Activated naive CD4-positive, alpha-beta T cell treated with anti-CD3 and anti-CD28 coated beads, Interleukin-2, amount 50 U/mL, for 72 hours (primary cell): ENCODE results near the gene S100A16. TPM values are rescaled to one million over a fixed set of nuclear protein-coding genes. Genes with fewer than 3 reads are reported as not detected.
A peak's percentile ranks its signal among the peaks of the same experiment; 100 is the strongest.
"Not testable (repeated sequence)": the region's sequence is repeated elsewhere in the genome, so short reads cannot be mapped to it uniquely, and the experiment has no call there.

Source experiments
- ATAC-seq, 2 donors: fragments of 150-1000 bp; cut with Tn5 transposase; 2 replicates each; pipeline ENCODE4 v1.10.0; 2021; ENCODE audit warnings: mild to moderate bottlenecking in 2 of 2, moderate library complexity in 2 of 2
- DNase-seq, 2 donors: peaks; one replicate each; pipeline ENCODE4 v3.0.0; 2021 to 2022; ENCODE audit warnings: low spot score in 2 of 2
- H3K27ac Mint-ChIP-seq, 2 donors: one replicate each; pipeline ENCODE4 v1.8.0; 2022; ENCODE audit warnings: mild to moderate bottlenecking in 2 of 2, mixed read lengths in 2 of 2
- H3K36me3 Mint-ChIP-seq, 2 donors: one replicate each; pipeline ENCODE4 v1.8.0; 2022; ENCODE audit warnings: mixed read lengths in 2 of 2
- H3K9me3 Mint-ChIP-seq, 2 donors: one replicate each; pipeline ENCODE4 v1.8.0; 2022; ENCODE audit warnings: mixed read lengths in 2 of 2
- total RNA-seq, 2 donors: library from RNA; stranded (reverse); gene quantifications; one replicate each; pipeline ENCODE4 v1.2.3, GENCODE V29; 2022

The S100A16 gene
- total RNA-seq, 2 donors from 2014 or later: not detected

DNA sequence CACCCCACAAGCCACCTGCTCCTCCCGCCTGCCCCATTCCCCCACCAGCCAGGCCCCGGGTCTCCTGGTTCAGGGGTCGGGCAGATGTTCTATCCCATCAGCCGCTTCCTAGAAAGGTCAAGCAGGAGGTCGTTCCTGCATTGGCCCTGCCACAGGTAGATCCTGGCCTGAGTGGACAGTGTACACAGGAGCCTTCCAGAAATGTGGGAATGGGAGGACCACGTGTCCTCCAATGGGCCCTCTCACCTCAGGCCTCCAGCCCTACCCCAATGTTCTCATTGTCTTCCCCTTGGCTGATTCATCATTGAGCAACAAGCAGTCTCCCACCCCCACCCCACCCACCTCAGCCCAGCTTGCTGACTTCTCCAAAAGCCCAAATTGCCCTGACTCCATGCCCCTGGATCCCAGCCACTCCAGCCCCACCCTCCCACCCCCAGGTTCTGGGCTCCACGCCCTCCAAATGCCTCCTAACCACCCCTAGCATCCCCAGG, 2.1 kb downstream of the S100A16 start:
- Mint-ChIP-seq H3K36me3 (no peaks in the 10 kb centered on the region), H3K9me3 (no peaks in the 10 kb centered on the region), H3K27ac (no peak overlapping the region)
- no peak for DNase-seq
- ATAC-seq: no peak

DNA sequence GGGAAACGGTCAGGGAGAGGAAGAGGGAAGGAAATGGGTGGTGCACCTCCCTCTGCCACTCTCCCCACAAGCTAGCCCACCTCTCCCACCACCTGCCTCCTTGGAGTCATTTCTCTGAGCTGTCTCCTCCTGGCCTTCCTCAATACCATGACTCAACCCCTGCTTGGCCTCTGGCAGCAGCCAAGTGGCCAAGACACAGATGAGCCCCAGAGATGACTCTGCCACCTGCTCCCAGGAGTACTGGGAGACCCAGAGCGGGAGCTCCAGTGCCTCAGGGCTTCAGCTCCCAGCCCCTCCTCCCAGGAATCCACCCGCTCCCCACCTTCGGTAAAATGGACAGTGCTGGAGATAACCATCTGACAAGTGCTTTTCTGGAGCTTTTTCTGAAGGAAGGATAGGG, 2.6 kb downstream of the S100A16 start:
- Mint-ChIP-seq H3K36me3 (no peaks in the 10 kb centered on the region), H3K9me3 (no peaks in the 10 kb centered on the region), H3K27ac (peak overlapping the region in 1 of 2 donors; percentile 77)
- DNase-seq (no peak), ATAC-seq (no peak)

DNA sequence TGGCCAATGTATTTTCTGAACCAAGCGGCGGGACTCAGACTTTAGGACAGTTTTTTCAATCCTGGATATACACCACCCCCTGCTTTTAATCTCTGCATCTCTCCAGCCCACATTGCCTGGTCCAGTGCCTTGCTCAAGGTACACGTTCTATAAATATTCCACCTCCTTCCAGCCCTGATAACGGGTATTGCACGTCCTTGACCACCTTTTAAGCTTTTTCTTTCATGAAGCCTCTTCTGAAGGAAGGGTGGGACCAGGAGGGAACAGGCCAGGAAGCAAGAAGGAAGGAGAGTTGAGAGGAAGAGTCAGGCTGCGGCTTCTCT, 3.4 kb downstream of the S100A16 start:
- DNase-seq (no peak), ATAC-seq (no peak)
- Mint-ChIP-seq H3K27ac (peak overlapping the region; percentile 36 to 45), H3K9me3 (no peaks in the 10 kb centered on the region), H3K36me3 (no peaks in the 10 kb centered on the region)

- H3K27ac Mint-ChIP-seq: peak overlapping the region; percentile 36 to 45
- no peaks in the 10 kb centered on the region for H3K36me3 Mint-ChIP-seq
- ATAC-seq: no peak
Measured at GRCh38 chr1:153608742-153609584, 4.0 kb downstream of the S100A16 start.

DNA sequence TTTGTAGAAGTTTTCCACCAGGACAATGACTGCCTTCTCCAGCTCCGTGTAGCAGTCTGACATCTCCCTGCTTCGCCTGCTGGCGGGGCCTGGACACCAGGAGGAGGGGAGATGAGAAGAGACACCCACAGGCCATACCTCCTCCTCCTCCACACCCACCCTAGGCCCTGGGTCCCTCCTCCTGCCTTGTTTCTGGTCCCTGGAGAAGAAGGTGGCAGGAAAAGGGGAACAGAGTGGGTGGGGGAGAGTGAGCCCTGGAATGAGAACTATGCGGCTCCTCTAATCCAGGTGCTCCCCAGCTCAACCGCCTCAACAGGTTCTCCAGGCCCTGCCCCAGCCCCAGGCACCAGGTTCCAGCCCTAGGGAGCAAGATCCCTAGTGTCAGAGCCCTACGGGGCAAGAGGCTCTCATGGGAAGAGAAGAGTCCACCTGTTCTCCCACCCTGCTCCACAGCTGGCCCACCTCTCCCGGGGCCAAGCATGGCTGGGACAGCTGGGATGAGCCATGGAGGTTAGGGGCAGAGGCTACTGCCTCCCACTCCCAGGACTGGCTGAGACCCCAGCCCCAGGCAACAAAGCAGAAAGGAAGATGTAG, 4.8 kb downstream of the S100A16 start:
- Mint-ChIP-seq H3K9me3 (no peaks in the 10 kb centered on the region), H3K36me3 (no peaks in the 10 kb centered on the region), H3K27ac (peak overlapping the region in 1 of 2 donors; percentile 36)
- no peak for DNase-seq
- no peak for ATAC-seq

More at GRCh38 chr1:153608742-153609584, 4.0 kb downstream of the S100A16 start:
- H3K9me3 Mint-ChIP-seq: no peaks in the 10 kb centered on the region
- DNase-seq: no peak

- DNase-seq (no peak), ATAC-seq (no peak)
- Mint-ChIP-seq H3K9me3 (no peaks in the 10 kb centered on the region), H3K36me3 (no peaks in the 10 kb centered on the region), H3K27ac (no peak overlapping the region)
Measured at GRCh38 chr1:153607381-153607780, 5.6 kb downstream of the S100A16 start.

GRCh38 chr1:153606194-153606593, 6.7 kb downstream of the S100A16 start:
- no peak for ATAC-seq
- H3K36me3 Mint-ChIP-seq: no peaks in the 10 kb centered on the region
- no peak for DNase-seq
- no peak overlapping the region for H3K27ac Mint-ChIP-seq
- no peaks in the 10 kb centered on the region for H3K9me3 Mint-ChIP-seq

GRCh38 chr1:153602749-153603148, 10.2 kb downstream of the S100A16 start:
- Mint-ChIP-seq H3K27ac (peak overlapping the region in 1 of 2 donors; percentile 36), H3K9me3 (no peaks in the 10 kb centered on the region), H3K36me3 (no peaks in the 10 kb centered on the region)
- no peak for DNase-seq
- no peak for ATAC-seq

- no peak for ATAC-seq
- Mint-ChIP-seq H3K27ac (no peak overlapping the region), H3K36me3 (no peaks in the 10 kb centered on the region), H3K9me3 (no peaks in the 10 kb centered on the region)
- DNase-seq: no peak
Measured at GRCh38 chr1:153599847-153600246, 13.1 kb downstream of the S100A16 start.

- ATAC-seq: peak; percentile 68 to 82
- H3K9me3 Mint-ChIP-seq: no peaks in the 10 kb centered on the region
- no peak for DNase-seq
- H3K36me3 Mint-ChIP-seq: no peaks in the 10 kb centered on the region
- peak overlapping the region; percentile 66 to 89 for H3K27ac Mint-ChIP-seq
Measured at GRCh38 chr1:153598309-153599172, 14.4 kb downstream of the S100A16 start.

GRCh38 chr1:153597206-153597605, 15.7 kb downstream of the S100A16 start:
- Mint-ChIP-seq H3K36me3 (no peaks in the 10 kb centered on the region), H3K27ac (peak overlapping the region; percentile 25 to 89), H3K9me3 (no peaks in the 10 kb centered on the region)
- ATAC-seq (peak; percentile 93 to 98), DNase-seq (no peak)

- Mint-ChIP-seq H3K27ac (no peak overlapping the region), H3K36me3 (no peaks in the 10 kb centered on the region), H3K9me3 (no peaks in the 10 kb centered on the region)
- no peak for ATAC-seq
- no peak for DNase-seq
Measured at GRCh38 chr1:153592748-153593147, 20.2 kb downstream of the S100A16 start.

DNA sequence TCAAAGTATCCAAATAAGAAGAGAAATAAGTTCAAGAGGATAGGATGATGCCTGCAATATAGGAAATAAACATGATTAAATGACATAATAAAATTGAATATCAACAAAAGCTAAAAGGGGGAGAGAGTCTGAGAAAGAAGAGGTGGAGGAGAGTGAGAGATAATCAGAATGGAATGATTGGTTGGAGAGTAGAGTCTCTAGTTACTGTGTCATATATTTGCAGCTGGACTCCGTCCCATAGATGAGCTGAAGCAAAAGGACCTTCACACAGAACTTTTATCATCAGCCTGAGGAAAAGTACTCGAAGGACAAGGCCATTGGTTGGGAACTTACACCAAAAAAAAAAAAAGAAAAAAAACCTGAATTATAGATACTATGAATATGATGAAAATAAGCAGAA, 24.5 kb downstream of the S100A16 start:
- Mint-ChIP-seq H3K27ac (no peak overlapping the region), H3K36me3 (no peaks in the 10 kb centered on the region), H3K9me3 (no peaks in the 10 kb centered on the region)
- no peak for DNase-seq
- ATAC-seq: no peak

GRCh38 chr1:153588033-153588432, 24.9 kb downstream of the S100A16 start:
- H3K27ac Mint-ChIP-seq, ATAC-seq, H3K9me3 Mint-ChIP-seq, DNase-seq, H3K36me3 Mint-ChIP-seq: not testable (repeated sequence)

DNA sequence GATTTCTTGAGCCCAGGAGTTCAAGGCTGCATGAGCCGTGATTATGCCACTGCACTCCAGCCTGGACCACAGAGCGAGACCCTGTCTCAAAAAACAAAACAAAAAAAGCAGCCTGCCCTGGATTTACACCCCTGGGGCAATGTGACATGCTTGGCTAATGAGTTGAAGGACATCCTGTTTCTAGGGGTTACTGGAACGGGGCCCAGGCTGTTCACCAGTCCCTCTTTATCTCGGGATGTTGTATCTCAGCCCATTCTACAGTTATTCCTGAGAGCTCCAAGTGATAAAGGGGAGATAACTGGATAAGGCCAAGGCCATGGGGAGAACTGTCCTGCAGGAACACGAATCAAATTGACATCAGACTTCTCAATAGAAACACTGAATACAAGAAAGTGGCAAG, 25.6 kb downstream of the S100A16 start:
- ATAC-seq (no peak), DNase-seq (no peak)
- H3K27ac Mint-ChIP-seq: no peak overlapping the region
- no peaks in the 10 kb centered on the region for H3K9me3 Mint-ChIP-seq
- H3K36me3 Mint-ChIP-seq: no peaks in the 10 kb centered on the region

- ATAC-seq (no peak), DNase-seq (no peak)
- no peaks in the 10 kb centered on the region for H3K36me3 Mint-ChIP-seq
- peak overlapping the region in 1 of 2 donors; percentile 30 for H3K27ac Mint-ChIP-seq
- no peaks in the 10 kb centered on the region for H3K9me3 Mint-ChIP-seq
Measured at GRCh38 chr1:153586347-153586746, 26.6 kb downstream of the S100A16 start.

DNA sequence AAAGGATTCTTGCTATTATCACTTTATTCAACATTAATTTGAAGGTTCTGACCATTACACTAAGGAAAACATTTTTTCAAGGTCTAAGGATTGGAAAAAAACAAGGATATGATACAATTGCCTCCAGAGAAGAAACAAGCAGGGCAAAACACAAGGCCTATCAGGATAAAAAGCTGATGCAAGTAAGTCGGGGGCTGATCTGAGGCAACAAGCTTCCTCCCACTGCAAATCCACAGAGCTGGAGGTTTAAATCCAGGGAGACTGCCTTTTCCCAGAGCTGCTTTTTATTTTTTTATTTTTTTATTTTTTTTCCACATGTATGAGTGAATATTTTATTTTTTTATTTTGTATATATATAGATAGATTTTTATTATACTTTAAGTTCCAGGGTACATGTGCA, 27.9 kb downstream of the S100A16 start:
- Mint-ChIP-seq H3K27ac (no peak overlapping the region), H3K9me3 (no peaks in the 10 kb centered on the region), H3K36me3 (no peaks in the 10 kb centered on the region)
- ATAC-seq (no peak), DNase-seq (no peak)
